ENCODE data around the gene SLC25A29.
"Not testable (repeated sequence)": the region's sequence is repeated elsewhere in the genome, so short reads cannot be mapped to it uniquely, and the experiment has no call there.

The SLC25A29 gene

GRCh38 chr14:100309028-100309737 is 2.9 kb upstream of the SLC25A29 start:
- Histone ChIP-seq H3K36me3 (ENCODE audit: low read depth) (no peaks in the 10 kb centered on the region), H3K27me3 (ENCODE audit: insufficient read depth, poor library complexity, severe bottlenecking) (no peaks in the 10 kb centered on the region), H3K27ac (ENCODE audit: poor library complexity, severe bottlenecking) (no peak overlapping the region), H3K9me3 (ENCODE audit: severe bottlenecking) (no peaks in the 10 kb centered on the region), H3K4me3 (ENCODE audit: severe bottlenecking) (no peak overlapping the region), H3K4me1 (ENCODE audit: insufficient read depth, poor library complexity, severe bottlenecking) (peaks cover 4% of the 10 kb centered on the region)
- TF ChIP-seq, protein P1, sequence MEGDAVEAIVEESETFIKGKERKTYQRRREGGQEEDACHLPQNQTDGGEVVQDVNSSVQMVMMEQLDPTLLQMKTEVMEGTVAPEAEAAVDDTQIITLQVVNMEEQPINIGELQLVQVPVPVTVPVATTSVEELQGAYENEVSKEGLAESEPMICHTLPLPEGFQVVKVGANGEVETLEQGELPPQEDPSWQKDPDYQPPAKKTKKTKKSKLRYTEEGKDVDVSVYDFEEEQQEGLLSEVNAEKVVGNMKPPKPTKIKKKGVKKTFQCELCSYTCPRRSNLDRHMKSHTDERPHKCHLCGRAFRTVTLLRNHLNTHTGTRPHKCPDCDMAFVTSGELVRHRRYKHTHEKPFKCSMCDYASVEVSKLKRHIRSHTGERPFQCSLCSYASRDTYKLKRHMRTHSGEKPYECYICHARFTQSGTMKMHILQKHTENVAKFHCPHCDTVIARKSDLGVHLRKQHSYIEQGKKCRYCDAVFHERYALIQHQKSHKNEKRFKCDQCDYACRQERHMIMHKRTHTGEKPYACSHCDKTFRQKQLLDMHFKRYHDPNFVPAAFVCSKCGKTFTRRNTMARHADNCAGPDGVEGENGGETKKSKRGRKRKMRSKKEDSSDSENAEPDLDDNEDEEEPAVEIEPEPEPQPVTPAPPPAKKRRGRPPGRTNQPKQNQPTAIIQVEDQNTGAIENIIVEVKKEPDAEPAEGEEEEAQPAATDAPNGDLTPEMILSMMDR (IDR thresholded peaks at IDR 0.05; ENCODE audit: poor library complexity, severe bottlenecking) = no peak
- ATAC-seq (ENCODE audit: low read depth) (no peak), DNase-seq (ENCODE audit: low spot score) (no peak)

DNA sequence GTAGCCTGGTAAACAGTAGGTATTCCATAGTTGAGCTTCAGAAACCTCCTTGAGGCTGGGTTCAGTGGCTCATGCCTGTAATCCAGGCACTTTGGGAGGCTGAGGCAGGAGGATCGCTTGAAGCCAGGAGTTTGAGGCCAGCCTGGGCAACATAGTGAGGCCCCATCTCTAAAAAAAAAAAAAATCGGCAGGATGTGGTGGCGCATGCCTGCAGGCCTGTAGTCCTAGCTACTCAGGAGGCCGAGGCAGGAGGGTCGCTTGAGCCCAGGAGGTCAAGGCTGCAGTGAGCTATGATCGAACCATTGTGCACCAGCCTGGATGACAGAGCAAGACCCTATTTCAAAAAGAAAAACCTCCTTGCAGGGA is 2.2 kb upstream of the SLC25A29 start:
- H3K4me3 ChIP-seq (ENCODE audit: severe bottlenecking); H3K4me1 ChIP-seq (ENCODE audit: insufficient read depth, poor library complexity, severe bottlenecking); H3K27ac ChIP-seq (ENCODE audit: poor library complexity, severe bottlenecking); H3K27me3 ChIP-seq (ENCODE audit: insufficient read depth, poor library complexity, severe bottlenecking); DNase-seq (ENCODE audit: low spot score); H3K36me3 ChIP-seq (ENCODE audit: low read depth); ATAC-seq (ENCODE audit: low read depth); H3K9me3 ChIP-seq (ENCODE audit: severe bottlenecking): not testable (repeated sequence)
- TF ChIP-seq, protein P1 (IDR thresholded peaks at IDR 0.05; ENCODE audit: poor library complexity, severe bottlenecking) = peak; percentile 2

DNA sequence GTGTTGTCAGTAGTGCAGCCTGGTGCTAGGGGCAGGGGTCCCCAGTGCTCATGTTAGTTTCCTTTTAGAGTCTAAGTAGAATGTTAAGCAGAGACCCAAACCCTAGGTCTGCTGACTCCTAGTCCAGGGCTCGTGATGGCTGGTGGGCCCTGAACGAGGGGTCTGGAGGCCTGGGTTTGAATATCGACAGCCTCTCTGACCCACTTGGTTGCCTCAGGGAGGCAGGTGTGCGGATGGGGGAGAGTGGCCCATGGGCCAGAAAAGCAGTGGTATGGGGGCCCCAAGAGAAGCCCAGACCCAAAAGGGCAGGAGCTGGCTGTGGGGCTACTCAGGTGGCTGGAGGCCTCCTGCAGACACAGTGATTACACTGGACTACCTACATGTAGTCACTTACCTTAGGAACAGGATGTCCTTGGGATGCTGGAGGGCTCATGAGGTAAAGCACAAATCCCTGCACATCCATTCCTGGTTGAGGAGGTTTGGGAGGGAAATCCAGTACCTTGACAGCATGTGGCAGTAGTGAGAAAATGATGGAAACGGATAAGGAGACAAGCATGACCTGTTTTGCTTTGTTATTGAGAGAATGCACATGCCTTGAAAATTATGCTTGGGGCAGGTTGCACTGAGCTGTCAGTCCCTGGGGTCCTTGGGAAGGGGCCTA is 1.7 kb upstream of the SLC25A29 start:
- TF ChIP-seq, protein P1 (IDR thresholded peaks at IDR 0.05; ENCODE audit: poor library complexity, severe bottlenecking) = peak; percentile 13
- Histone ChIP-seq H3K4me1 (ENCODE audit: insufficient read depth, poor library complexity, severe bottlenecking) (peaks cover 4% of the 10 kb centered on the region), H3K27me3 (ENCODE audit: insufficient read depth, poor library complexity, severe bottlenecking) (no peaks in the 10 kb centered on the region), H3K36me3 (ENCODE audit: low read depth) (no peaks in the 10 kb centered on the region), H3K4me3 (ENCODE audit: severe bottlenecking) (peak overlapping the region; percentile 61), H3K27ac (ENCODE audit: poor library complexity, severe bottlenecking) (peak overlapping the region; percentile 55), H3K9me3 (ENCODE audit: severe bottlenecking) (no peaks in the 10 kb centered on the region)
- ATAC-seq (ENCODE audit: low read depth) (no peak), DNase-seq (ENCODE audit: low spot score) (no peak)

DNA sequence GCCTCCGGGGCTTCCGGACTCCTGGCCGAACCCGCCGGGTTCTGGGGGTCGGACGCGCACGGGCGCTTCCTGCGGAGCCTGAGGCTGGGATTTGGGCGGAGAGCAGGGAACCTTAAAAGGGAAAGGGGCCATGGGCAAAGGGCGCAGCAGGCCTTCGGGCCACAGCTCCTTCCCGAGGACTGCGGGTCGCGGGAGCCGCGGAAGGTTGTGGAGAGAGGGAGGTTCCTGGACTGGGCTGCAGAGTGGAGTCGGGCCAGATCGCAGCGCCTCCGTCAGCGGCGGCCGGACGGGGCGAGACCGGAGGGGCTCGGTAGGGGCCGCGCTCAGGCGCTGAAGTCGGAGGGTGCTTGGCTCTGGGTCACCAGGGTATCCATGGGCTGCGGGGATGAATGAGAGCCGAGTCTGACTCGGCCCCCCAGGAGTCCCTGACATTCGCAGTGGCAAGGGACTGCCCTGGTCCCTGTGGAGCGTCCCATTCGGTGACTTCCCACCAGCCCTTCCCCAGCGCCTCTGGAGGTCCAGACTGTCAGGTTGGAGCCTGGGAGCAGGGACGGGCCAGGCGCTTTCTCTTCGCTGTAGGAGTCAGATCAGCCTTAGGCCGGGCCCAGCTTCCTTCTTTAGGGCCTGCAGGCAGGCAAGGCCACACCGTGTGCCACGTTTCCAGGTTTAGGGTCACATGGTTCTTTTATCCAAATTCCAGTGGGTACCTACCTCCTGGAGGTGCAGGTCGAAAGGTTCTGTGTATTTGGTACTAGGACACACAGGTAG is 938 bp upstream of the SLC25A29 start:
- peak overlapping the region; percentile 55 for H3K27ac ChIP-seq (ENCODE audit: poor library complexity, severe bottlenecking)
- no peaks in the 10 kb centered on the region for H3K27me3 ChIP-seq (ENCODE audit: insufficient read depth, poor library complexity, severe bottlenecking)
- DNase-seq (ENCODE audit: low spot score) (no peak), ATAC-seq (ENCODE audit: low read depth) (peak; percentile 21)
- H3K4me1 ChIP-seq (ENCODE audit: insufficient read depth, poor library complexity, severe bottlenecking) = peaks cover 4% of the 10 kb centered on the region
- H3K36me3 ChIP-seq (ENCODE audit: low read depth) = no peaks in the 10 kb centered on the region
- TF ChIP-seq, protein P1 (IDR thresholded peaks at IDR 0.05; ENCODE audit: poor library complexity, severe bottlenecking) = no peak
- no peaks in the 10 kb centered on the region for H3K9me3 ChIP-seq (ENCODE audit: severe bottlenecking)
- peak overlapping the region; percentile 61 for H3K4me3 ChIP-seq (ENCODE audit: severe bottlenecking)
